ENCODE measurements around the gene AMD1. TPM values are rescaled to one million over a fixed set of nuclear protein-coding genes. Genes with fewer than 3 reads are reported as not detected.

Gene AMD1
- total RNA-seq, 3 donors from 2014 or later (not counting 1 experiment from before 2014, with no cell fraction given): 109 to 175 (median 113) TPM

DNA sequence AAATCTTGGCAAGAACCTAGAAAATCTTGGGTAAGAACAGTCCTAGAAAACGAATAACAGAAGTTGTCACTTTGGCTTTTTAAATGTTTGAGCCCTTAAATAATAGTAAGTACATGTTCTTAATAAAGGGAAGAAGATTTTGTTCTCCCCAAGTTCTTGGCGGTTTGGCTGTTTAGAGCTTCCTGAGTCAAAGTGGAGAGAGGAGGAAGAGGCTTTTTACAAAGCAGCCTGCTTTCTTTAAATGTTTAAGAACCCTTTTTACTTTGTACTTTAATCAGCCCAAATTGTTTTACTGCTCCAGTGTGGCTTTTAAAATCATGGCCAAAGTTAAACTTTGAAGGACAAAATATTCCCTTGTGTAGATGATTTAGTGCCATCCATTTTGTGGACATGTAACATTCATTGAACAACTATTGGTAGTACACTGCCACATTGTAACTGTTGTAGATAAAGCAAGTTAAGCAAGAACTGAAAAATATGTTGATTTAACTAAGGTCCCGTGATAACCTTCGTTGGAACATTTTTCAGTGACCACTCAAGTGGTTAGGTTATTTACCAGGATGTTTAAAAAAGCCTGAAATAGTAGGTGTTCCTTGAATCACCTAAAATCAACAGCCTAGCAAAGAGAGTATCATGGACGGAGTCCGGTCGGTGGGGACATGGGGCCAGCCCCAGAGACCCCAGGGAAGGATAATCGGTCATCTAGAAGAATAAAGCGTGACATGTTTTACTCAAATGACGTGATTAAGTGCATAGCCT lies 2.4 kb downstream of the AMD1 start:
- 20% methylated on average over 10 of the region's 10 CpGs for WGBS (ENCODE audit: insufficient coverage)
- peaks cover 58 to 64% of the 10 kb centered on the region in 2 donors for H3K4me1 Mint-ChIP-seq
- peak overlapping the region; percentile 98 for H3K4me3 Mint-ChIP-seq
- H3K27me3 Mint-ChIP-seq (ENCODE audit: low read depth in 2 of 2): no peaks in the 10 kb centered on the region
- no peaks in the 10 kb centered on the region for H3K27me3 ChIP-seq (ENCODE audit: control insufficient read depth, insufficient read depth, low read length)
- ATAC-seq (no peak), DNase-seq (peak in 1 of 2 donors; percentile 18)
- no peaks in the 10 kb centered on the region for H3K9me3 ChIP-seq (ENCODE audit: control insufficient read depth, insufficient read depth, low read length)
- intact Hi-C loops (cut with micrococcal nuclease): loop anchor here (1.0 to 5.0 kb wide), 3 partner anchors 81 to 195 kb away; partner anchors contain the start of genes GTF3C6 and RPF2
- H3K27ac ChIP-seq (ENCODE audit: low read length): peak overlapping the region; percentile 87
- no peaks in the 10 kb centered on the region for H3K36me3 ChIP-seq (ENCODE audit: control insufficient read depth, insufficient read depth, low read length)
- H3K4me1 ChIP-seq (ENCODE audit: control insufficient read depth, insufficient read depth, low read length): peaks cover 38% of the 10 kb centered on the region
- no peaks in the 10 kb centered on the region for H3K36me3 Mint-ChIP-seq
- TF ChIP-seq, protein P1, sequence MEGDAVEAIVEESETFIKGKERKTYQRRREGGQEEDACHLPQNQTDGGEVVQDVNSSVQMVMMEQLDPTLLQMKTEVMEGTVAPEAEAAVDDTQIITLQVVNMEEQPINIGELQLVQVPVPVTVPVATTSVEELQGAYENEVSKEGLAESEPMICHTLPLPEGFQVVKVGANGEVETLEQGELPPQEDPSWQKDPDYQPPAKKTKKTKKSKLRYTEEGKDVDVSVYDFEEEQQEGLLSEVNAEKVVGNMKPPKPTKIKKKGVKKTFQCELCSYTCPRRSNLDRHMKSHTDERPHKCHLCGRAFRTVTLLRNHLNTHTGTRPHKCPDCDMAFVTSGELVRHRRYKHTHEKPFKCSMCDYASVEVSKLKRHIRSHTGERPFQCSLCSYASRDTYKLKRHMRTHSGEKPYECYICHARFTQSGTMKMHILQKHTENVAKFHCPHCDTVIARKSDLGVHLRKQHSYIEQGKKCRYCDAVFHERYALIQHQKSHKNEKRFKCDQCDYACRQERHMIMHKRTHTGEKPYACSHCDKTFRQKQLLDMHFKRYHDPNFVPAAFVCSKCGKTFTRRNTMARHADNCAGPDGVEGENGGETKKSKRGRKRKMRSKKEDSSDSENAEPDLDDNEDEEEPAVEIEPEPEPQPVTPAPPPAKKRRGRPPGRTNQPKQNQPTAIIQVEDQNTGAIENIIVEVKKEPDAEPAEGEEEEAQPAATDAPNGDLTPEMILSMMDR (IDR thresholded peaks at IDR 0.05): no peak
- H3K27ac Mint-ChIP-seq: peak overlapping the region; percentile 96 to 97
- H3K9me3 Mint-ChIP-seq: no peaks in the 10 kb centered on the region
- H3K4me3 ChIP-seq (ENCODE audit: low read length): peak overlapping the region; percentile 82

DNA sequence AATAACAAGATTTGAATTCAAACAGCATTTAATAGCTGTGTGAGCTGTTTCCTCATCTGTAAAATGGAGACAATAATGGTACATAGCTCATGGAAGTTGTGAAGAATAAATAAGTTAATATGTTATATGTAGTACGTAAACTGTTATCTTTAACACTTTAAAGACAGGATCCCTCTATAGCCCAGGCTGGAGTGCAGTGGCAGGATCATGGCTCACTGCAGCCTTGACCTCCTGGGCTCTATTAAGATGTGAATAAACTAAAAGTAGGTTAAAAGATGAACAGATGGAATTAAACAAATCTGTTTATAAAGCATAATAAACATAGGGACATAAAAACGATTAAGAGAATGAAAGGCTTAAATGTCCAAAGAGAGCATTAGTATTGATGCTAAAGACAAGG lies 3.0 kb downstream of the AMD1 start:
- H3K9me3 Mint-ChIP-seq: no peaks in the 10 kb centered on the region
- no peak for DNase-seq
- peak overlapping the region; percentile 96 to 97 for H3K27ac Mint-ChIP-seq
- peaks cover 64 to 70% of the 10 kb centered on the region in 2 donors for H3K4me1 Mint-ChIP-seq
- intact Hi-C loops (cut with micrococcal nuclease): loop anchor here (5.0 kb wide), 1 partner anchor 105 kb away; the partner anchor contains the start of gene RPF2
- no peaks in the 10 kb centered on the region for H3K36me3 Mint-ChIP-seq
- TF ChIP-seq, protein P1 (IDR thresholded peaks at IDR 0.05): no peak
- peak overlapping the region; percentile 98 for H3K4me3 Mint-ChIP-seq
- Histone ChIP-seq H3K27ac (ENCODE audit: low read length) (peak overlapping the region; percentile 87), H3K4me3 (ENCODE audit: low read length) (peak overlapping the region; percentile 82), H3K9me3 (ENCODE audit: control insufficient read depth, insufficient read depth, low read length) (no peaks in the 10 kb centered on the region), H3K36me3 (ENCODE audit: control insufficient read depth, insufficient read depth, low read length) (no peaks in the 10 kb centered on the region), H3K27me3 (ENCODE audit: control insufficient read depth, insufficient read depth, low read length) (no peaks in the 10 kb centered on the region), H3K4me1 (ENCODE audit: control insufficient read depth, insufficient read depth, low read length) (peaks cover 39% of the 10 kb centered on the region)
- 0% methylated on average over 1 of the region's 2 CpGs for WGBS (ENCODE audit: insufficient coverage)
- no peaks in the 10 kb centered on the region for H3K27me3 Mint-ChIP-seq (ENCODE audit: low read depth in 2 of 2)
- ATAC-seq: no peak

DNA sequence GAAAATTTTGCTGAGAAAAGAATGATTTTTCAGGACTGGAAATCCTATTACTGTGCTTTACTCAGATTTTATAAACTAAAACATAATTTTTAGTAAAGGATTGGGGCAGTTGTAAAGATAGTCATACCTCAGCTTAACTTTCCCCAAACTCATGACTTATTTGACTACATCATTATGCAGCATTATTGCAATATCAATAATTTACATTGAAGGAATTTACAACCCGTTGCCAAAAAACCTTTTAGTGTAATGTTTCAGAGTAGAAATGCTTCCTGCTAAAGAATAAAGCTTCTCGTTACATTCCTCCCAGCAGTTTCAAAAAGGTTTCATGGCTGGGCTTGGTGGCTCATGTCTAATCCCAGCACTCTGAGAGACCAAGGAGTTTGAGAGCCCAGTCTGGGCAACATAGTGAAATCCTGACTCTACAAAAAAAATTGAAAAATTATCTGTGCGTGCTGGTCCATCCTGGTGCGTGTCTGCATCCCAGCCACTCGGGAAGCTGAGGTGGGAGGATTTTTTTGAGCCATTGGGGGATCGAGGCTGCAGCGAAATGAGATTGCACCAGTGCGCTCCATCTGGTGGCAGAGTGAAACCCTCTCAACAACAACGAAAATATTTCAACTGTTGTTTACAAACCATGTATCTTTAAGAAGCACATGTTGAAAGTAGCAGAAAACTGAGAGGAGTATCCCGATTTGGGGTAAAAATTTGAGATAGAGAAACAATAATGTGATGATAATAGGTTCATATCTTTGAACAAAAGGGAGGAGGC lies 4.4 kb downstream of the AMD1 start:
- TF ChIP-seq, protein P1 (IDR thresholded peaks at IDR 0.05): peak; percentile 51
- intact Hi-C loops (cut with micrococcal nuclease): loop anchor here (5.0 kb wide), 1 partner anchor 103 kb away; the partner anchor contains the start of gene RPF2

More for the DNA sequence above, 4.4 kb downstream of the AMD1 start:
- no peak overlapping the region for H3K4me3 ChIP-seq (ENCODE audit: low read length)
- WGBS (ENCODE audit: insufficient coverage): 10% methylated on average over 5 of the region's 10 CpGs
- H3K27me3 ChIP-seq (ENCODE audit: control insufficient read depth, insufficient read depth, low read length): no peaks in the 10 kb centered on the region
- Mint-ChIP-seq H3K4me1 (peaks cover 73 to 75% of the 10 kb centered on the region in 2 donors), H3K36me3 (no peaks in the 10 kb centered on the region), H3K27me3 (ENCODE audit: low read depth in 2 of 2) (no peaks in the 10 kb centered on the region), H3K27ac (peak overlapping the region; percentile 4 to 96), H3K4me3 (peak overlapping the region; percentile 65), H3K9me3 (no peaks in the 10 kb centered on the region)
- H3K4me1 ChIP-seq (ENCODE audit: control insufficient read depth, insufficient read depth, low read length): peaks cover 48% of the 10 kb centered on the region
- H3K27ac ChIP-seq (ENCODE audit: low read length): no peak overlapping the region
- H3K9me3 ChIP-seq (ENCODE audit: control insufficient read depth, insufficient read depth, low read length): no peaks in the 10 kb centered on the region
- DNase-seq (peak in 1 of 2 donors; percentile 71), ATAC-seq (no peak)
- no peaks in the 10 kb centered on the region for H3K36me3 ChIP-seq (ENCODE audit: control insufficient read depth, insufficient read depth, low read length)

All from natural killer cell (primary cell).